ENCODE data around the gene GTPBP4.

DNA sequence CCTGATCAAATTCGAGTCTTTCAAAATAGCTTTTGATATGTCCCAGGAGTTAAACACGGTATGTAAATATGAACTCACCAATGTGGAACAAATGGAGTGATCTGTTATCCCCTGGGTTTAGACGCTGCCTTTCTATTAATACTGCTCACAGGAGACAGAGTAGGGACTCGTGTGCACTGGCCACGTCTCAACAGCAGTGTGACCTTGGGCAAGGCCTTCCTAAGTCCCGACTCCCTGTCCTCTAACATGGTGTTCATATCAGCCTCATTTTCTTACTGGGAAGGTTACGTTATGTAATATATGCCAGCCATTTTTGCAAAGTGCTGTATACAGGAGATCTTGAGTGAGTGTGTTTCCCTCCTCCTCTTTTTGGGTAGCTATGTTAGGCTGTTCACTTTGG lies 69.8 kb downstream of the GTPBP4 start:
- TF ChIP-seq CTCF (IDR thresholded peaks at IDR 0.05) (no peak), POLR2A (IDR thresholded peaks at IDR 0.05) (no peak)
